Right lobe of liver (tissue), 6 donors: ENCODE data around the gene AQP1. TPM values are rescaled to one million over a fixed set of nuclear protein-coding genes. Genes with fewer than 3 reads are reported as not detected.
A peak's percentile ranks its signal among the peaks of the same experiment; 100 is the strongest.

Experiments
- ATAC-seq, 4 donors: fragments of 200-7000 bp; cut with Tn5 transposase; one replicate each; pipeline ENCODE4 v1.9.1; 2020; ENCODE audit warnings: mild to moderate bottlenecking in 4 of 4, moderate library complexity in 4 of 4
- DNase-seq, 3 donors: peaks; one replicate each; pipeline ENCODE4 v3.0.0-alpha.2; 2020
- H3K27ac ChIP-seq, 3 donors: fragments of 200-600 bp; one replicate each; pipeline ENCODE4 v1.8.0; 2022
- H3K27me3 ChIP-seq, 2 donors: fragments of 200-600 bp; one replicate each; pipeline ENCODE4 v1.8.0; 2022
- H3K36me3 ChIP-seq, 4 donors: fragments of 200-600 bp; sonication (generic) in 1 of 4; one replicate each; pipeline versions ENCODE4 v1.5.1 to v1.8.0; 2017 to 2022; ENCODE audit warnings: control low read depth in 1 of 4
- H3K4me1 ChIP-seq, 4 donors: fragments of 200-600 bp; sonication (generic) in 1 of 4; one replicate each; pipeline versions ENCODE4 v1.5.1 to v1.8.0; 2017 to 2022; ENCODE audit warnings: control low read depth in 1 of 4
- H3K4me3 ChIP-seq, 3 donors: fragments of 200-600 bp; one replicate each; pipeline ENCODE4 v1.8.0; 2022
- H3K9me3 ChIP-seq, 4 donors: fragments of 200-600 bp; sonication (generic) in 1 of 4; one replicate each; pipeline versions ENCODE4 v1.5.1 to v1.8.0; 2017 to 2022; ENCODE audit warnings: control low read depth in 1 of 4
- POLR2A ChIP-seq: fragments of 450-650 bp; IDR thresholded peaks from one replicate; pipeline ENCODE4 v1.6.1; 2017; ENCODE audit warnings: antibody characterized with exemption, mild to moderate bottlenecking
- WGBS: methylation state at CpG from one replicate; pipeline ENCODE4 v1.1.6; 2018; ENCODE audit warnings: low coverage, low lambda C conversion rate; ENCODE audit not compliant: insufficient coverage; ENCODE audit errors: missing lambda C conversion rate; 5-methylcytosine and 5-hydroxymethylcytosine counted together
- intact Hi-C, 2 donors: fragments of 100-400 bp; cut with DNase I; formaldehyde crosslinking; loops; one replicate each; pipeline versions ENCODE4 v1.11.2 to v1.14.1; 2022
- long read RNA-seq: library from polyadenylated mRNA; unstranded; transcript quantifications from one replicate; pipeline ENCODE4 v2.0.0, GENCODE V29; 2019
- total RNA-seq, 6 experiments: library from RNA; depleted of rRNA in 2 of 6; stranded (reverse); fragments of >200 nt in 2 of 6; fragmentation: NEBNext Ultra II Directional in 3 of 6; extraction: Animal tissue kit (Norgen Biotek cat#: 25700) in 3 of 6; gene quantifications; one replicate each; pipeline versions ENCODE4 v1.1.0 to v1.2.4, GENCODE V29; 2016 to 2023
- TF ChIP-seq, protein P1 (sequence below), 4 donors: fragments of 200-600 bp in 3 of 4; fragments of 450-650 bp in 1 of 4; IDR thresholded peaks; one replicate each; pipeline versions ENCODE4 v1.5.1 to v1.8.0; 2016 to 2022; ENCODE audit warnings: antibody characterized with exemption in 4 of 4, mild to moderate bottlenecking in 2 of 4
- donor health status: DM: no; HTN: yes; CAD: no.
- donor health status: DM: no; HTN: no; CAD: no.
- donor health status: DM: no; HTN: no; CAD: no.
- donor health status: DM: no; HTN: yes; CAD: no.
- donor health status: DM: no; HTN: yes; CAD: no.

The AQP1 gene
- 10 to 100 TPM; 11.3 to 20.8 (median 14.8) TPM for total RNA-seq
- long read RNA-seq, result 0 reads

DNA sequence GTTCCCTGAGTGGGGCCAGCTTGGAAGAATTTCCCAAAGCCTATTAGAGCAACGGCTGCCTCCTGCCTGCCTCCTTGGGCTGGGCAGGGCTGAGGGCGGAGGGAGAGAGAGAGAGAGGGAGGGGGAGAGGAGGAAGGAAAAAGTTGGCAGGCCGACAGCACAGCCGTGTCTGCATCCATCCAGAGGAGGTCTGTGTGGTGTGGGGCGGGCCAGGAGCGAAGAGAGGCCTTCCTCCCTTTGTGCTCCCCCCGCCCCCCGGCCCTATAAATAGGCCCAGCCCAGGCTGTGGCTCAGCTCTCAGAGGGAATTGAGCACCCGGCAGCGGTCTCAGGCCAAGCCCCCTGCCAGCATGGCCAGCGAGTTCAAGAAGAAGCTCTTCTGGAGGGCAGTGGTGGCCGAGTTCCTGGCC, at the start of gene AQP1:
AQP1 (plus strand) TSS at position 293 of the 409 bp plus-strand sequence; CDS start at position 350, 57 bp downstream.
- no peaks in the 10 kb centered on the region for H3K4me1 ChIP-seq
- H3K27ac ChIP-seq, result no peak within 1 kb of the TSS
- DNase-seq (peak in 2 of 3 donors; percentile 53 to 61), ATAC-seq (peak; percentile 16 to 46 (median 25))
- WGBS, result 55% methylated on average over 3 of the region's 12 CpGs
- intact Hi-C loops, result no loop called here
- H3K36me3 ChIP-seq, result no peaks in the 10 kb centered on the region
- peak; percentile 20 for TF ChIP-seq POLR2A
- TF ChIP-seq, protein P1, sequence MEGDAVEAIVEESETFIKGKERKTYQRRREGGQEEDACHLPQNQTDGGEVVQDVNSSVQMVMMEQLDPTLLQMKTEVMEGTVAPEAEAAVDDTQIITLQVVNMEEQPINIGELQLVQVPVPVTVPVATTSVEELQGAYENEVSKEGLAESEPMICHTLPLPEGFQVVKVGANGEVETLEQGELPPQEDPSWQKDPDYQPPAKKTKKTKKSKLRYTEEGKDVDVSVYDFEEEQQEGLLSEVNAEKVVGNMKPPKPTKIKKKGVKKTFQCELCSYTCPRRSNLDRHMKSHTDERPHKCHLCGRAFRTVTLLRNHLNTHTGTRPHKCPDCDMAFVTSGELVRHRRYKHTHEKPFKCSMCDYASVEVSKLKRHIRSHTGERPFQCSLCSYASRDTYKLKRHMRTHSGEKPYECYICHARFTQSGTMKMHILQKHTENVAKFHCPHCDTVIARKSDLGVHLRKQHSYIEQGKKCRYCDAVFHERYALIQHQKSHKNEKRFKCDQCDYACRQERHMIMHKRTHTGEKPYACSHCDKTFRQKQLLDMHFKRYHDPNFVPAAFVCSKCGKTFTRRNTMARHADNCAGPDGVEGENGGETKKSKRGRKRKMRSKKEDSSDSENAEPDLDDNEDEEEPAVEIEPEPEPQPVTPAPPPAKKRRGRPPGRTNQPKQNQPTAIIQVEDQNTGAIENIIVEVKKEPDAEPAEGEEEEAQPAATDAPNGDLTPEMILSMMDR (IDR thresholded peaks at IDR 0.05), result no peak
- no peaks in the 10 kb centered on the region for H3K27me3 ChIP-seq
- H3K9me3 ChIP-seq, result no peaks in the 10 kb centered on the region
- H3K4me3 ChIP-seq, result peak within 1 kb of the TSS in 2 of 3 donors; percentile 18 to 21

DNA sequence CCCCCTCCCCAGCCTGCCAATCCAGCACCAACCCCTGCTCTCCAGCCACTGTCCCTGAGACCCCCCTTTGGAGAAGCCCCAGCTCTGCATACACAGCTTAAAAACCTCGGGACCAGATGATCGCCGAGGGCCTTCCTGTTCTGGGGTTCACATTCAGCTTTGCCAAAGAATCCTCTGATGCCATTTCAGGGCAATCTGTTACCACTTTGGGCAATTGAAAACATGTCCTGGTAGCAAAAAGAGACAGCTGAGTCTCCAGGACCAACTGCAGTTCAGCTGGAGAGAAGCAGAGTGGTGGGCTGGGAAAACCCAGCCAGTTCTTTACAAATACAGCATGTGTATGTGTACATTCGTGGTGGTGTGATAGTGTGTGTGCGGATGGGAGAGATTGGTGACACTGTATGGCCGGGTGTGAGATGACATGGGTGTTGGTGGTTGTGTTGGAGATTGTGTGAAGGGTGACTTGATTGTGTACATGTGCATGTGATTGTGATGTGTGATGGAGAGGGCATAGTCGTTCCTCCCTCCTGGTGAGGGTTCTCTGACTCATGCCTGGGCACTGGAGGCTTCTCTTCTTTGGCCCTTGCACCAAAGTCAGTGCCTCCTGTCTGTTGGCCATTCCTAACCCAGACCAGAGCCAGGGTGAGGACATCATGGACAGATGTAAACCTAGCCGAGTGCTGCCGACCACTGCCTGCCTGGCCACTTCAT, 48.5 kb upstream of the AQP1 start:
- ATAC-seq (no peak), DNase-seq (no peak)
- no peaks in the 10 kb centered on the region for H3K36me3 ChIP-seq
- intact Hi-C loops, result no loop called here
- H3K4me1 ChIP-seq, result peaks cover 0 to 16% (median 11%) of the 10 kb centered on the region in 4 donors
- no peaks in the 10 kb centered on the region for H3K9me3 ChIP-seq
- TF ChIP-seq, protein P1 (IDR thresholded peaks at IDR 0.05), result no peak
- TF ChIP-seq POLR2A, result no peak
- 86% methylated on average over 7 of the region's 9 CpGs for WGBS
- no peak overlapping the region for H3K4me3 ChIP-seq
- no peaks in the 10 kb centered on the region for H3K27me3 ChIP-seq
- no peak overlapping the region for H3K27ac ChIP-seq

DNA sequence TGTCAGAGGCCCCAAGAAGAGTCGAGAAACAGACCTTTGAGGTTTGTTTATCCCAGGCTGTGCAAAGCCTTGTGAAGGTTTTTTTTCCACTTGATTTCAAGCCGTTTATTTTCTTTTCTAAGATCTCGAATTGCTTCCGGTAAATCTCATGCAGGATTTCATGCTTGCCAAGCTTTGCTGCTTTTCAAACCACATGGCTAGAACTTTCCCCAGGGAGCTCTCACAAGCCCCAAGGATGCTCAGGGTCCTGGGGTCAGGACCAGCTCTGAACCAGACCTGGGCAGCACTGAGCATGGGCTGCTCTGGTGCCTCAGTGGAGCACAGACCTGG, 48.0 kb upstream of the AQP1 start:
- Histone ChIP-seq H3K4me3 (no peak overlapping the region), H3K27ac (no peak overlapping the region), H3K4me1 (peaks cover 0 to 18% (median 11%) of the 10 kb centered on the region in 4 donors), H3K36me3 (no peaks in the 10 kb centered on the region), H3K9me3 (no peaks in the 10 kb centered on the region), H3K27me3 (no peaks in the 10 kb centered on the region)
- 85% methylated on average over 4 of the region's 4 CpGs for WGBS
- intact Hi-C loops, result no loop called here
- TF ChIP-seq POLR2A, result no peak
- TF ChIP-seq, protein P1 (IDR thresholded peaks at IDR 0.05), result no peak
- DNase-seq (no peak), ATAC-seq (no peak)

DNA sequence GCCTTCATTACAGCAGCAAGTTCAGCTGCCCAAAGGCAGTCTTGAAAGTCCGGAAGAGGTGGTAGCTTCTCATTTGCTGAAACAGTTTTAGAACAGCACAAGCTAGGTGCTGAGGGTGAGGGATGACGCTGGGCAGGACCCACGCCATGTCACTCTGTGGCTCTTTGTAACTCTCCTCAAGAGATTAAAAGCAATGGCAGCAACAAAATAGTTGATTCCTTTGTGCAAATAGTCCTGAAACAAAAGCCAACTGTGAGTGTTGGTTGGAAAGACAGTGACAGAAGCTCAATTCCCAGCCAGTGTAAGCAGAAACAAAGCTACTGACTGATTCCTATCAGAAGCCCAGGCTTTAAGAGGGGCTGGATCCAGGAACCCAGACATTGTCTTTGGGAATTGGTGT, 47.6 kb upstream of the AQP1 start:
- intact Hi-C loops, result no loop called here
- Histone ChIP-seq H3K4me1 (peaks cover 0 to 18% (median 11%) of the 10 kb centered on the region in 4 donors), H3K9me3 (no peaks in the 10 kb centered on the region), H3K27ac (no peak overlapping the region), H3K36me3 (no peaks in the 10 kb centered on the region), H3K4me3 (no peak overlapping the region), H3K27me3 (no peaks in the 10 kb centered on the region)
- ATAC-seq (no peak), DNase-seq (no peak)
- TF ChIP-seq, protein P1 (IDR thresholded peaks at IDR 0.05), result no peak
- no peak for TF ChIP-seq POLR2A
- WGBS, result 84% methylated on average over 3 of the region's 3 CpGs
